HepG2 (cell line): ENCODE results near the gene WDFY1. TPM values are rescaled to one million over a fixed set of nuclear protein-coding genes. Genes with fewer than 3 reads are reported as not detected.

ENCODE experiments used
- AGO1 ChIP-seq: fragments of 200-400 bp; formaldehyde crosslinking; IDR thresholded peaks from 2 replicates; pipeline ENCODE4 v1.6.1; 2017; ENCODE audit warnings: mild to moderate bottlenecking, low read depth, low read length, moderate library complexity; ENCODE audit not compliant: poor library complexity, severe bottlenecking
- CSRNP1 ChIP-seq: sonication (generic); formaldehyde crosslinking; IDR thresholded peaks from 2 replicates; pipeline ENCODE4 v1.8.1; 2023; ENCODE audit warnings: mild to moderate bottlenecking, missing genetic modification reagents
- DRAP1 ChIP-seq: IDR thresholded peaks from 2 replicates; pipeline ENCODE4 v1.6.1; 2016; ENCODE audit warnings: missing genetic modification reagents, missing compliant biosample characterization
- HOXA7 ChIP-seq: sonication (generic); formaldehyde crosslinking; IDR thresholded peaks from 2 replicates; pipeline ENCODE4 v1.8.1; 2022; ENCODE audit warnings: mild to moderate bottlenecking, missing genetic modification reagents, moderate library complexity
- MED13 ChIP-seq: sonication (generic); formaldehyde crosslinking; IDR thresholded peaks from 2 replicates; pipeline ENCODE4 v1.5.0; 2020; ENCODE audit warnings: missing genetic modification reagents
- PAF1 ChIP-seq: IDR thresholded peaks from 2 replicates; pipeline ENCODE4 v1.6.1; 2016; ENCODE audit warnings: missing genetic modification reagents, missing compliant biosample characterization
- RARA ChIP-seq: IDR thresholded peaks from 2 replicates; pipeline ENCODE4 v1.6.1; 2016; ENCODE audit warnings: missing genetic modification reagents, missing compliant biosample characterization
- SNAI1 ChIP-seq: sonication (generic); formaldehyde crosslinking; IDR thresholded peaks from 2 replicates; pipeline ENCODE4 v1.5.0; 2020; ENCODE audit warnings: mild to moderate bottlenecking, missing genetic modification reagents, borderline replicate concordance
- TAF1 ChIP-seq: sonication (generic); formaldehyde crosslinking; IDR thresholded peaks from 2 replicates; pipeline ENCODE4 v1.4.0; 2020; ENCODE audit warnings: missing genetic modification reagents
- TARDBP ChIP-seq: sonication (generic); formaldehyde crosslinking; IDR thresholded peaks from 2 replicates; pipeline ENCODE4 v1.8.0; 2022; ENCODE audit warnings: mild to moderate bottlenecking, missing genetic modification reagents
- THAP11 ChIP-seq: IDR thresholded peaks from 2 replicates; pipeline ENCODE4 v1.6.1; 2016; ENCODE audit warnings: missing biosample characterization, missing genetic modification reagents
- ZC3H4 ChIP-seq: sonication (generic); formaldehyde crosslinking; IDR thresholded peaks from 2 replicates; pipeline ENCODE4 v1.4.0; 2020; ENCODE audit warnings: missing genetic modification reagents, borderline replicate concordance
- ZNF180 ChIP-seq: sonication (generic); formaldehyde crosslinking; IDR thresholded peaks from 2 replicates; pipeline ENCODE4 v1.4.0; 2020; ENCODE audit warnings: low read depth, missing genetic modification reagents, borderline replicate concordance
- ZNF225 ChIP-seq: sonication (generic); formaldehyde crosslinking; IDR thresholded peaks from 2 replicates; pipeline ENCODE4 v1.4.0; 2020; ENCODE audit warnings: mild to moderate bottlenecking, missing genetic modification reagents
- ZNF350 ChIP-seq: sonication (generic); formaldehyde crosslinking; IDR thresholded peaks from 2 replicates; pipeline ENCODE4 v1.4.0; 2020; ENCODE audit warnings: mild to moderate bottlenecking, low read depth, missing genetic modification reagents, borderline replicate concordance
- ZNF546 ChIP-seq: sonication (generic); formaldehyde crosslinking; conservative IDR thresholded peaks from 2 replicates; pipeline ENCODE4 v1.8.1; 2023; ENCODE audit warnings: mild to moderate bottlenecking, missing genetic modification reagents
- ZNF580 ChIP-seq: IDR thresholded peaks from 2 replicates; pipeline ENCODE4 v1.6.1; 2016; ENCODE audit warnings: low read depth, borderline replicate concordance
- ZNF781 ChIP-seq: sonication (generic); formaldehyde crosslinking; IDR thresholded peaks from 2 replicates; pipeline ENCODE4 v1.5.1; 2020; ENCODE audit warnings: borderline replicate concordance, mild to moderate bottlenecking, missing genetic modification reagents; ENCODE audit errors: not compliant biosample characterization
- ZNF816 ChIP-seq: sonication (generic); formaldehyde crosslinking; IDR thresholded peaks from 2 replicates; pipeline ENCODE4 v1.8.0; 2022; ENCODE audit warnings: missing genetic modification reagents, mild to moderate bottlenecking, borderline replicate concordance
- ZSCAN9 ChIP-seq: IDR thresholded peaks from 2 replicates; pipeline ENCODE4 v1.6.1; 2016; ENCODE audit warnings: borderline replicate concordance
- polyA plus RNA-seq, 8 experiments: library from polyadenylated mRNA; depleted of rRNA in 3 of 8; stranded (reverse) in 7 of 8; unstranded in 1 of 8; fragments of >200 nt; fragmentation: Illumina TruSeq in 4 of 8; extraction: Trizol in 4 of 8; gene quantifications; 2 replicates each; pipeline versions ENCODE4 v1.2.1 to v1.2.3, GENCODE V29; 2011 to 2016; ENCODE audit warnings: low read depth in 4 of 8, missing spikeins in 1 of 8, mixed read lengths in 1 of 8; ENCODE audit not compliant: insufficient read depth in 1 of 8
- total RNA-seq, 5 experiments: library from RNA; depleted of rRNA; stranded (reverse); fragments of >200 nt; fragmentation: Illumina TruSeq; extraction: Trizol; gene quantifications; 2 replicates each; pipeline ENCODE4 v1.2.3, GENCODE V29; 2016; ENCODE audit warnings: low read depth in 1 of 5
- TF ChIP-seq, protein P1 (sequence below): sonication (generic); formaldehyde crosslinking; IDR thresholded peaks from 2 replicates; pipeline ENCODE4 v1.4.0; 2020; ENCODE audit warnings: mild to moderate bottlenecking, missing genetic modification reagents
- TF ChIP-seq, protein P2 (sequence below): sonication (generic); formaldehyde crosslinking; IDR thresholded peaks from 2 replicates; pipeline ENCODE4 v1.5.0; 2020; ENCODE audit warnings: missing genetic modification reagents

The WDFY1 gene
- total and polyA plus RNA-seq, 2 of the 13 experiments (the other 11 are each of a cell fraction or from before 2014, with no cell fraction given): 77.0 to 78.4 TPM

- 0 out of 2 replicates have a peak, but pooled peaks have one; percentile 3 for TF ChIP-seq RARA
- no peak for TF ChIP-seq ZC3H4 (CRISPR knock-in tag)
- TF ChIP-seq ZNF350 (CRISPR knock-in tag): peak; percentile 59; the same call in 1 of the 2 replicates
- no peak for TF ChIP-seq ZNF225 (CRISPR knock-in tag)
- TF ChIP-seq DRAP1 (CRISPR knock-in tag): 0 out of 2 replicates have a peak, but pooled peaks have one; percentile 30
- TF ChIP-seq ZSCAN9 (CRISPR knock-in tag): 0 out of 2 replicates have a peak, but pooled peaks have one; percentile 51
- TF ChIP-seq, protein P1, sequence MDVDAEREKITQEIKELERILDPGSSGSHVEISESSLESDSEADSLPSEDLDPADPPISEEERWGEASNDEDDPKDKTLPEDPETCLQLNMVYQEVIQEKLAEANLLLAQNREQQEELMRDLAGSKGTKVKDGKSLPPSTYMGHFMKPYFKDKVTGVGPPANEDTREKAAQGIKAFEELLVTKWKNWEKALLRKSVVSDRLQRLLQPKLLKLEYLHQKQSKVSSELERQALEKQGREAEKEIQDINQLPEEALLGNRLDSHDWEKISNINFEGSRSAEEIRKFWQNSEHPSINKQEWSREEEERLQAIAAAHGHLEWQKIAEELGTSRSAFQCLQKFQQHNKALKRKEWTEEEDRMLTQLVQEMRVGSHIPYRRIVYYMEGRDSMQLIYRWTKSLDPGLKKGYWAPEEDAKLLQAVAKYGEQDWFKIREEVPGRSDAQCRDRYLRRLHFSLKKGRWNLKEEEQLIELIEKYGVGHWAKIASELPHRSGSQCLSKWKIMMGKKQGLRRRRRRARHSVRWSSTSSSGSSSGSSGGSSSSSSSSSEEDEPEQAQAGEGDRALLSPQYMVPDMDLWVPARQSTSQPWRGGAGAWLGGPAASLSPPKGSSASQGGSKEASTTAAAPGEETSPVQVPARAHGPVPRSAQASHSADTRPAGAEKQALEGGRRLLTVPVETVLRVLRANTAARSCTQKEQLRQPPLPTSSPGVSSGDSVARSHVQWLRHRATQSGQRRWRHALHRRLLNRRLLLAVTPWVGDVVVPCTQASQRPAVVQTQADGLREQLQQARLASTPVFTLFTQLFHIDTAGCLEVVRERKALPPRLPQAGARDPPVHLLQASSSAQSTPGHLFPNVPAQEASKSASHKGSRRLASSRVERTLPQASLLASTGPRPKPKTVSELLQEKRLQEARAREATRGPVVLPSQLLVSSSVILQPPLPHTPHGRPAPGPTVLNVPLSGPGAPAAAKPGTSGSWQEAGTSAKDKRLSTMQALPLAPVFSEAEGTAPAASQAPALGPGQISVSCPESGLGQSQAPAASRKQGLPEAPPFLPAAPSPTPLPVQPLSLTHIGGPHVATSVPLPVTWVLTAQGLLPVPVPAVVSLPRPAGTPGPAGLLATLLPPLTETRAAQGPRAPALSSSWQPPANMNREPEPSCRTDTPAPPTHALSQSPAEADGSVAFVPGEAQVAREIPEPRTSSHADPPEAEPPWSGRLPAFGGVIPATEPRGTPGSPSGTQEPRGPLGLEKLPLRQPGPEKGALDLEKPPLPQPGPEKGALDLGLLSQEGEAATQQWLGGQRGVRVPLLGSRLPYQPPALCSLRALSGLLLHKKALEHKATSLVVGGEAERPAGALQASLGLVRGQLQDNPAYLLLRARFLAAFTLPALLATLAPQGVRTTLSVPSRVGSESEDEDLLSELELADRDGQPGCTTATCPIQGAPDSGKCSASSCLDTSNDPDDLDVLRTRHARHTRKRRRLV (CRISPR knock-in tag): peak; percentile 55; the same call in 1 of the 2 replicates
- peak; percentile 26; the same call in 1 of the 2 replicates for TF ChIP-seq THAP11 (CRISPR knock-in tag)
- TF ChIP-seq ZNF816 (CRISPR knock-in tag): peak; percentile 49
- TF ChIP-seq MED13: no peak
- no peak for TF ChIP-seq ZNF180 (CRISPR knock-in tag)
- 0 out of 2 replicates have a peak, but pooled peaks have one; percentile 25 for TF ChIP-seq CSRNP1 (CRISPR knock-in tag)
- 0 out of 2 replicates have a peak, but pooled peaks have one; percentile 26 for TF ChIP-seq TAF1 (CRISPR knock-in tag)
- TF ChIP-seq, protein P2, sequence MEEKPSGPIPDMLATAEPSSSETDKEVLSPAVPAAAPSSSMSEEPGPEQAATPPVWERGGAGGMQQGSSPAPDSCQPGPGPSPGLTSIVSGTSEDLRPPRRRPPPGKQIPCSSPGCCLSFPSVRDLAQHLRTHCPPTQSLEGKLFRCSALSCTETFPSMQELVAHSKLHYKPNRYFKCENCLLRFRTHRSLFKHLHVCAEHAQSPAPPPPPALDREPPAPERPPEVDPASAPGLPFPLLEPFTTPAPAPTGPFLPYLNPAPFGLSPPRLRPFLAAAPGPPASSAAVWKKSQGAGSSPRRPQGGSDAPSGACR (CRISPR knock-in tag): no peak
- no peak for TF ChIP-seq HOXA7 (CRISPR knock-in tag)
- TF ChIP-seq AGO1: no peak
- peak; percentile 84 for TF ChIP-seq ZNF781 (CRISPR knock-in tag)
- TF ChIP-seq SNAI1 (CRISPR knock-in tag): peak; percentile 66; the same call in 1 of the 2 replicates
- TF ChIP-seq TARDBP (CRISPR knock-in tag): no peak
- TF ChIP-seq ZNF546: no peak
- peak; percentile 58; the same call in 1 of the 2 replicates for TF ChIP-seq ZNF580 (CRISPR knock-in tag)
- no peak for TF ChIP-seq PAF1
Measured at GRCh38 chr2:223944166-223944702, 901 bp downstream of the WDFY1 start (continued).
